ENCODE measurements around the gene SEPTIN14. TPM values are rescaled to one million over a fixed set of nuclear protein-coding genes. Genes with fewer than 3 reads are reported as not detected.
"Not testable (repeated sequence)": the region's sequence is repeated elsewhere in the genome, so short reads cannot be mapped to it uniquely, and the experiment has no call there.

The SEPTIN14 gene
- total RNA-seq, 1 donor from 2014 or later = 0.07 TPM

- Mint-ChIP-seq H3K27me3 (ENCODE audit: low read depth) (peaks cover 6% of the 10 kb centered on the region), H3K4me1 (peaks cover 6% of the 10 kb centered on the region), H3K27ac (peak overlapping the region; percentile 89), H3K36me3 (peaks cover 1% of the 10 kb centered on the region), H3K9me3 (no peaks in the 10 kb centered on the region), H3K4me3 (peak overlapping the region; percentile 79)
- no peak for DNase-seq (ENCODE audit: low spot score in 2 of 2, unreplicated experiment in 2 of 2)
- TF ChIP-seq CTCF (IDR thresholded peaks at IDR 0.05; ENCODE audit: unreplicated experiment) = no peak
Measured at GRCh38 chr7:55887821-55888247, 25.3 kb upstream of the SEPTIN14 start.

- peaks cover 9% of the 10 kb centered on the region for H3K27me3 Mint-ChIP-seq (ENCODE audit: low read depth)
- DNase-seq (ENCODE audit: low spot score in 2 of 2, unreplicated experiment in 2 of 2) = no peak
- no peak overlapping the region for H3K4me3 Mint-ChIP-seq
- TF ChIP-seq CTCF (IDR thresholded peaks at IDR 0.05; ENCODE audit: unreplicated experiment) = no peak
- H3K4me1 Mint-ChIP-seq = peaks cover 6% of the 10 kb centered on the region
- H3K9me3 Mint-ChIP-seq = peaks cover 4% of the 10 kb centered on the region
- H3K27ac Mint-ChIP-seq = no peak overlapping the region
- H3K36me3 Mint-ChIP-seq = no peaks in the 10 kb centered on the region
Measured at GRCh38 chr7:55884321-55884720, 21.8 kb upstream of the SEPTIN14 start.

- no peak overlapping the region for H3K4me3 Mint-ChIP-seq
- DNase-seq (ENCODE audit: low spot score in 2 of 2, unreplicated experiment in 2 of 2) = no peak
- H3K4me1 Mint-ChIP-seq = no peaks in the 10 kb centered on the region
- TF ChIP-seq CTCF (IDR thresholded peaks at IDR 0.05; ENCODE audit: unreplicated experiment) = no peak
- H3K27me3 Mint-ChIP-seq (ENCODE audit: low read depth) = peaks cover 6% of the 10 kb centered on the region
- H3K27ac Mint-ChIP-seq = no peak overlapping the region
- no peaks in the 10 kb centered on the region for H3K36me3 Mint-ChIP-seq
- H3K9me3 Mint-ChIP-seq = peaks cover 21% of the 10 kb centered on the region
Measured at GRCh38 chr7:55878691-55879090, 16.1 kb upstream of the SEPTIN14 start.

- peaks cover 3% of the 10 kb centered on the region for H3K27me3 Mint-ChIP-seq (ENCODE audit: low read depth)
- no peak overlapping the region for H3K27ac Mint-ChIP-seq
- H3K4me1 Mint-ChIP-seq = no peaks in the 10 kb centered on the region
- no peak overlapping the region for H3K4me3 Mint-ChIP-seq
- no peak for DNase-seq (ENCODE audit: low spot score in 2 of 2, unreplicated experiment in 2 of 2)
- no peaks in the 10 kb centered on the region for H3K36me3 Mint-ChIP-seq
- no peak for TF ChIP-seq CTCF (IDR thresholded peaks at IDR 0.05; ENCODE audit: unreplicated experiment)
- peaks cover 25% of the 10 kb centered on the region for H3K9me3 Mint-ChIP-seq
Measured at GRCh38 chr7:55877308-55877707, 14.8 kb upstream of the SEPTIN14 start.

- peaks cover 44% of the 10 kb centered on the region for H3K9me3 Mint-ChIP-seq
- DNase-seq (ENCODE audit: low spot score in 2 of 2, unreplicated experiment in 2 of 2) = no peak
- no peaks in the 10 kb centered on the region for H3K4me1 Mint-ChIP-seq
- no peak for TF ChIP-seq CTCF (IDR thresholded peaks at IDR 0.05; ENCODE audit: unreplicated experiment)
- no peak overlapping the region for H3K27ac Mint-ChIP-seq
- no peak overlapping the region for H3K4me3 Mint-ChIP-seq
- H3K27me3 Mint-ChIP-seq (ENCODE audit: low read depth) = no peaks in the 10 kb centered on the region
- no peaks in the 10 kb centered on the region for H3K36me3 Mint-ChIP-seq
Measured at GRCh38 chr7:55873765-55874164, 11.2 kb upstream of the SEPTIN14 start.

- no peaks in the 10 kb centered on the region for H3K27me3 Mint-ChIP-seq (ENCODE audit: low read depth)
- peaks cover 53% of the 10 kb centered on the region for H3K9me3 Mint-ChIP-seq
- TF ChIP-seq CTCF (IDR thresholded peaks at IDR 0.05; ENCODE audit: unreplicated experiment) = no peak
- no peaks in the 10 kb centered on the region for H3K4me1 Mint-ChIP-seq
- no peak overlapping the region for H3K4me3 Mint-ChIP-seq
- H3K36me3 Mint-ChIP-seq = peaks cover 1% of the 10 kb centered on the region
- no peak for DNase-seq (ENCODE audit: low spot score in 2 of 2, unreplicated experiment in 2 of 2)
- H3K27ac Mint-ChIP-seq = no peak overlapping the region
Measured at GRCh38 chr7:55871932-55872485, 9.5 kb upstream of the SEPTIN14 start.

- not testable (repeated sequence) for H3K4me1 Mint-ChIP-seq; H3K27ac Mint-ChIP-seq; DNase-seq (ENCODE audit: low spot score in 2 of 2, unreplicated experiment in 2 of 2); H3K27me3 Mint-ChIP-seq (ENCODE audit: low read depth); H3K4me3 Mint-ChIP-seq; H3K36me3 Mint-ChIP-seq
- peaks cover 40% of the 10 kb centered on the region for H3K9me3 Mint-ChIP-seq
Measured at GRCh38 chr7:55868989-55869388, 6.4 kb upstream of the SEPTIN14 start.

GRCh38 chr7:55845164-55845563 lies 17.4 kb downstream of the SEPTIN14 start:
- H3K36me3 Mint-ChIP-seq; H3K27me3 Mint-ChIP-seq (ENCODE audit: low read depth); H3K4me1 Mint-ChIP-seq; H3K27ac Mint-ChIP-seq; DNase-seq (ENCODE audit: low spot score in 2 of 2, unreplicated experiment in 2 of 2); H3K4me3 Mint-ChIP-seq: not testable (repeated sequence)
- H3K9me3 Mint-ChIP-seq = peaks cover 22% of the 10 kb centered on the region
